A673 (cell line): ENCODE results near the gene NCOA7. TPM values are rescaled to one million over a fixed set of nuclear protein-coding genes. Genes with fewer than 3 reads are reported as not detected.

Source experiments
- BruUV-seq: library from RNA; stranded (reverse); fragments of 400-500 nt; replicated peaks from 2 replicates; lab custom pipeline; 2021; lab: Mats Ljungman, UMichigan
- CTCF ChIA-PET: fragments of 300-600 bp; sonication (Branson Sonifier 250); formaldehyde crosslinking; loops from one replicate; lab custom pipeline; 2022; ENCODE audit warnings: antibody characterized with exemption; lab: Charles Lee
- POLR2A ChIA-PET: fragments of 300-600 bp; sonication (Branson Sonifier 250); formaldehyde crosslinking; loops from one replicate; lab custom pipeline; 2022; ENCODE audit warnings: antibody characterized with exemption; ENCODE audit not compliant: low non-redundant PET; lab: Charles Lee
- DNase-seq: peaks from one replicate; pipeline ENCODE4 v3.0.0-alpha.2; 2015; ENCODE audit warnings: low spot score
- H3K27ac ChIP-seq: fragments of 200-600 bp; sonication (generic); 2 replicates; pipeline ENCODE4 v1.5.1; 2016; ENCODE audit warnings: mixed run types, low read depth, mild to moderate bottlenecking, mixed read lengths, antibody characterized with exemption, low read length; ENCODE audit not compliant: poor library complexity, severe bottlenecking
- H3K27me3 ChIP-seq: fragments of 200-600 bp; sonication (generic); replicated peaks from 2 replicates; pipeline ENCODE4 v1.6.1; 2017; ENCODE audit warnings: mixed run types, low read depth, mild to moderate bottlenecking, mixed read lengths, antibody characterized with exemption, low read length; ENCODE audit not compliant: insufficient read depth, poor library complexity
- H3K36me3 ChIP-seq: fragments of 200-600 bp; sonication (generic); 2 replicates; pipeline ENCODE4 v1.6.1; 2016; ENCODE audit warnings: mixed run types, mild to moderate bottlenecking, mixed read lengths, antibody characterized with exemption, low read length; ENCODE audit not compliant: insufficient read depth, poor library complexity, severe bottlenecking
- H3K4me1 ChIP-seq: fragments of 200-600 bp; sonication (generic); 2 replicates; pipeline ENCODE4 v1.6.1; 2017; ENCODE audit warnings: mixed run types, mild to moderate bottlenecking, mixed read lengths, antibody characterized with exemption, low read length; ENCODE audit not compliant: insufficient read depth, poor library complexity, severe bottlenecking
- H3K4me3 ChIP-seq: fragments of 200-600 bp; sonication (generic); 2 replicates; pipeline ENCODE4 v1.5.1; 2016; ENCODE audit warnings: low read depth, mixed run types, mild to moderate bottlenecking, mixed read lengths, low read length; ENCODE audit not compliant: poor library complexity, severe bottlenecking
- H3K9me3 ChIP-seq: fragments of 200-600 bp; sonication (generic); 2 replicates; pipeline ENCODE4 v1.6.1; 2016; ENCODE audit warnings: mixed run types, low read depth, mild to moderate bottlenecking, mixed read lengths, antibody characterized with exemption, low read length; ENCODE audit not compliant: poor library complexity, severe bottlenecking
- EZH2 ChIP-seq: fragments of 200-600 bp; sonication (generic); IDR thresholded peaks from 2 replicates; pipeline ENCODE4 v1.6.1; 2017; ENCODE audit warnings: borderline replicate concordance, low read depth, mild to moderate bottlenecking, mixed read lengths, antibody characterized with exemption, low read length; ENCODE audit not compliant: poor library complexity, severe bottlenecking
- intact Hi-C: fragments of 100-400 bp; cut with micrococcal nuclease; formaldehyde crosslinking; loops from one replicate; pipeline ENCODE4 v1.10.0; 2022; ENCODE audit not compliant: unreplicated experiment
- total RNA-seq: library from RNA; stranded (reverse); gene quantifications from 2 replicates; pipeline ENCODE4 v1.2.3, GENCODE V29; 2021
- TF ChIP-seq, protein P1 (sequence below): fragments of 300-800, 200-600 bp; sonication (generic); conservative IDR thresholded peaks from 2 replicates; pipeline ENCODE4 v1.5.1; 2017; ENCODE audit warnings: low read depth, mild to moderate bottlenecking, antibody characterized with exemption, low read length, moderate library complexity, mixed read lengths

Gene NCOA7
- total RNA-seq, 1 experiment from 2014 or later, result 33.5 TPM

DNA sequence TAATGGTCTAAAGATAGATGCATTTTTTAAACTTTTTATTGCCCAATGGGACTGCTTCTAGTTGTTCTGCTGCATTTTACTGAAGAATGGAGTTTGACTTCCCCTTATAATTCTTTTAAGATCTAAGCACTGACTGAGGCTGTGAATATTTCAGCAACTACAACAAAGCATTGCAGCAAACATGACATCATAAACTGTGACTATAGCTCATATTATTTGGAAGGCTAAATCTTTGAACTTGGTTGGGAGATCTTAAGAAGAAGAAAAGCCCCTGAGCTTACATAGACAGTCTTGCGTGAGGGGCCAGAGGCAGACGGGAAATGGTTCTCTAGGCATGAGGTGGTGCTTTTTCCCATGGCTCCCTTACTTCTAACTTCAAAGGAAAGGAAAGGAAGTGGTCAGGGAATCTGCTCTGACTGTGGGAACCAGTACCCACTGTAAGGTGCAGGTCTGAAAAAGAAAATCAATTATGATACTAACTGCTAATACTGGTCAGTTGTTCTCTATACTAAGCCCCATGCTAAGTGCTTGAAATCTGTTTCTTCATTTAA is 26.6 kb upstream of the NCOA7 start:
- no peak overlapping the region for H3K27ac ChIP-seq
- no TSS peak for BruUV-seq
- H3K36me3 ChIP-seq, result no peaks in the 10 kb centered on the region
- intact Hi-C loops, result no loop called here
- ChIA-PET CTCF (no interaction called here), POLR2A (no interaction called here)
- DNase-seq, result no peak
- TF ChIP-seq, protein P1, sequence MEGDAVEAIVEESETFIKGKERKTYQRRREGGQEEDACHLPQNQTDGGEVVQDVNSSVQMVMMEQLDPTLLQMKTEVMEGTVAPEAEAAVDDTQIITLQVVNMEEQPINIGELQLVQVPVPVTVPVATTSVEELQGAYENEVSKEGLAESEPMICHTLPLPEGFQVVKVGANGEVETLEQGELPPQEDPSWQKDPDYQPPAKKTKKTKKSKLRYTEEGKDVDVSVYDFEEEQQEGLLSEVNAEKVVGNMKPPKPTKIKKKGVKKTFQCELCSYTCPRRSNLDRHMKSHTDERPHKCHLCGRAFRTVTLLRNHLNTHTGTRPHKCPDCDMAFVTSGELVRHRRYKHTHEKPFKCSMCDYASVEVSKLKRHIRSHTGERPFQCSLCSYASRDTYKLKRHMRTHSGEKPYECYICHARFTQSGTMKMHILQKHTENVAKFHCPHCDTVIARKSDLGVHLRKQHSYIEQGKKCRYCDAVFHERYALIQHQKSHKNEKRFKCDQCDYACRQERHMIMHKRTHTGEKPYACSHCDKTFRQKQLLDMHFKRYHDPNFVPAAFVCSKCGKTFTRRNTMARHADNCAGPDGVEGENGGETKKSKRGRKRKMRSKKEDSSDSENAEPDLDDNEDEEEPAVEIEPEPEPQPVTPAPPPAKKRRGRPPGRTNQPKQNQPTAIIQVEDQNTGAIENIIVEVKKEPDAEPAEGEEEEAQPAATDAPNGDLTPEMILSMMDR, result no peak
- no peak for TF ChIP-seq EZH2
- H3K27me3 ChIP-seq, result peaks cover 4% of the 10 kb centered on the region
- H3K4me3 ChIP-seq, result no peak overlapping the region
- no peaks in the 10 kb centered on the region for H3K9me3 ChIP-seq
- no peaks in the 10 kb centered on the region for H3K4me1 ChIP-seq

GRCh38 chr6:125765944-125766343 is 24.8 kb upstream of the NCOA7 start:
- ChIA-PET POLR2A (no interaction called here), CTCF (no interaction called here)
- Histone ChIP-seq H3K27ac (no peak overlapping the region), H3K9me3 (no peaks in the 10 kb centered on the region), H3K27me3 (peaks cover 4% of the 10 kb centered on the region), H3K36me3 (no peaks in the 10 kb centered on the region), H3K4me1 (no peaks in the 10 kb centered on the region), H3K4me3 (no peak overlapping the region)
- TF ChIP-seq, protein P1, result no peak
- TF ChIP-seq EZH2, result no peak
- intact Hi-C loops, result no loop called here
- DNase-seq, result no peak
- BruUV-seq, result no TSS peak

GRCh38 chr6:125766641-125767040 is 24.1 kb upstream of the NCOA7 start:
- H3K27ac ChIP-seq, result no peak overlapping the region
- H3K4me1 ChIP-seq, result no peaks in the 10 kb centered on the region
- H3K36me3 ChIP-seq, result no peaks in the 10 kb centered on the region
- CTCF ChIA-PET, result no interaction called here
- POLR2A ChIA-PET, result no interaction called here
- DNase-seq, result no peak
- intact Hi-C loops, result no loop called here
- H3K4me3 ChIP-seq, result no peak overlapping the region
- BruUV-seq, result no TSS peak
- no peak for TF ChIP-seq EZH2
- TF ChIP-seq, protein P1, result no peak
- H3K9me3 ChIP-seq, result no peaks in the 10 kb centered on the region
- H3K27me3 ChIP-seq, result peaks cover under 1% of the 10 kb centered on the region
